ENCODE measurements around the gene VWF. TPM values are rescaled to one million over a fixed set of nuclear protein-coding genes. Genes with fewer than 3 reads are reported as not detected.

The VWF gene
- total RNA-seq, 1 donor from 2014 or later, result 0.21 TPM

- no peak for TF ChIP-seq CTCF (conservative IDR thresholded peaks at IDR 0.05)
- H3K27ac Mint-ChIP-seq (ENCODE audit: unreplicated experiment), result no peak overlapping the region
- no peaks in the 10 kb centered on the region for H3K9me3 Mint-ChIP-seq
- H3K4me1 Mint-ChIP-seq, result peaks cover 4% of the 10 kb centered on the region
- no peak overlapping the region for H3K4me3 Mint-ChIP-seq
- DNase-seq (ENCODE audit: low read depth, low spot score), result no peak
- H3K27me3 Mint-ChIP-seq (ENCODE audit: low read depth), result peaks cover 12% of the 10 kb centered on the region
- H3K36me3 Mint-ChIP-seq (ENCODE audit: low read depth), result no peaks in the 10 kb centered on the region
These were observed 202.2 kb downstream of the VWF start for GRCh38 chr12:5921966-5922899.

- no peaks in the 10 kb centered on the region for H3K36me3 Mint-ChIP-seq (ENCODE audit: low read depth)
- peaks cover 10% of the 10 kb centered on the region for H3K27me3 Mint-ChIP-seq (ENCODE audit: low read depth)
- no peak for TF ChIP-seq CTCF (conservative IDR thresholded peaks at IDR 0.05)
- H3K27ac Mint-ChIP-seq (ENCODE audit: unreplicated experiment), result no peak overlapping the region
- H3K9me3 Mint-ChIP-seq, result no peaks in the 10 kb centered on the region
- H3K4me1 Mint-ChIP-seq, result peaks cover 4% of the 10 kb centered on the region
- DNase-seq (ENCODE audit: low read depth, low spot score), result no peak
- no peak overlapping the region for H3K4me3 Mint-ChIP-seq
These were observed 203.2 kb downstream of the VWF start for GRCh38 chr12:5921027-5921909.

GRCh38 chr12:5916785-5917290 is 207.6 kb downstream of the VWF start:
- H3K27ac Mint-ChIP-seq (ENCODE audit: unreplicated experiment), result no peak overlapping the region
- no peaks in the 10 kb centered on the region for H3K9me3 Mint-ChIP-seq
- peaks cover 7% of the 10 kb centered on the region for H3K27me3 Mint-ChIP-seq (ENCODE audit: low read depth)
- no peaks in the 10 kb centered on the region for H3K36me3 Mint-ChIP-seq (ENCODE audit: low read depth)
- no peak for TF ChIP-seq CTCF (conservative IDR thresholded peaks at IDR 0.05)
- no peak for DNase-seq (ENCODE audit: low read depth, low spot score)
- no peaks in the 10 kb centered on the region for H3K4me1 Mint-ChIP-seq
- H3K4me3 Mint-ChIP-seq, result no peak overlapping the region

GRCh38 chr12:5915511-5915910 is 209.0 kb downstream of the VWF start:
- peaks cover 13% of the 10 kb centered on the region for H3K27me3 Mint-ChIP-seq (ENCODE audit: low read depth)
- H3K9me3 Mint-ChIP-seq, result no peaks in the 10 kb centered on the region
- H3K27ac Mint-ChIP-seq (ENCODE audit: unreplicated experiment), result no peak overlapping the region
- DNase-seq (ENCODE audit: low read depth, low spot score), result no peak
- H3K4me3 Mint-ChIP-seq, result no peak overlapping the region
- H3K4me1 Mint-ChIP-seq, result no peaks in the 10 kb centered on the region
- no peaks in the 10 kb centered on the region for H3K36me3 Mint-ChIP-seq (ENCODE audit: low read depth)
- no peak for TF ChIP-seq CTCF (conservative IDR thresholded peaks at IDR 0.05)

GRCh38 chr12:5914387-5915149 is 209.9 kb downstream of the VWF start:
- Mint-ChIP-seq H3K27ac (ENCODE audit: unreplicated experiment) (no peak overlapping the region), H3K4me3 (no peak overlapping the region), H3K36me3 (ENCODE audit: low read depth) (no peaks in the 10 kb centered on the region), H3K27me3 (ENCODE audit: low read depth) (peaks cover 14% of the 10 kb centered on the region), H3K9me3 (no peaks in the 10 kb centered on the region), H3K4me1 (no peaks in the 10 kb centered on the region)
- no peak for TF ChIP-seq CTCF (conservative IDR thresholded peaks at IDR 0.05)
- DNase-seq (ENCODE audit: low read depth, low spot score), result no peak
